ENCODE data around the gene HOXC6.

HOXC6 gene

GRCh38 chr12:54042970-54043853, 15.0 kb downstream of the HOXC6 start:
- peaks cover 24% of the 10 kb centered on the region for H3K4me1 ChIP-seq
- H3K9me3 ChIP-seq: no peaks in the 10 kb centered on the region
- DNase-seq: no peak
- H3K4me3 ChIP-seq (ENCODE audit: low read depth, low read length): no peak overlapping the region
- no peaks in the 10 kb centered on the region for H3K36me3 ChIP-seq
- H3K27me3 ChIP-seq: no peaks in the 10 kb centered on the region
- TF ChIP-seq CTCF (IDR thresholded peaks at IDR 0.05; ENCODE audit: low read depth, low read length): no peak

- H3K9me3 ChIP-seq: no peaks in the 10 kb centered on the region
- H3K4me1 ChIP-seq: peaks cover 24% of the 10 kb centered on the region
- no peak overlapping the region for H3K4me3 ChIP-seq (ENCODE audit: low read depth, low read length)
- no peak for DNase-seq
- TF ChIP-seq CTCF (IDR thresholded peaks at IDR 0.05; ENCODE audit: low read depth, low read length): no peak
- H3K27me3 ChIP-seq: no peaks in the 10 kb centered on the region
- H3K36me3 ChIP-seq: no peaks in the 10 kb centered on the region
Observed at GRCh38 chr12:54044425-54045103, 16.3 kb downstream of the HOXC6 start.

GRCh38 chr12:54045401-54045800, 17.2 kb downstream of the HOXC6 start:
- TF ChIP-seq CTCF (IDR thresholded peaks at IDR 0.05; ENCODE audit: low read depth, low read length): no peak
- Histone ChIP-seq H3K36me3 (no peaks in the 10 kb centered on the region), H3K4me3 (ENCODE audit: low read depth, low read length) (no peak overlapping the region), H3K27me3 (no peaks in the 10 kb centered on the region), H3K9me3 (no peaks in the 10 kb centered on the region), H3K4me1 (peaks cover 22% of the 10 kb centered on the region)
- no peak for DNase-seq

- Histone ChIP-seq H3K4me3 (ENCODE audit: low read depth, low read length) (no peak overlapping the region), H3K27me3 (no peaks in the 10 kb centered on the region)
Observed at GRCh38 chr12:54045868-54046521, 17.8 kb downstream of the HOXC6 start.

GRCh38 chr12:54046809-54047159, 18.5 kb downstream of the HOXC6 start:
- no peaks in the 10 kb centered on the region for H3K9me3 ChIP-seq
- no peak for DNase-seq
- no peaks in the 10 kb centered on the region for H3K36me3 ChIP-seq
- H3K4me1 ChIP-seq: peaks cover 22% of the 10 kb centered on the region
- no peak overlapping the region for H3K4me3 ChIP-seq (ENCODE audit: low read depth, low read length)
- no peak for TF ChIP-seq CTCF (IDR thresholded peaks at IDR 0.05; ENCODE audit: low read depth, low read length)
- H3K27me3 ChIP-seq: no peaks in the 10 kb centered on the region

More at GRCh38 chr12:54045868-54046521, 17.8 kb downstream of the HOXC6 start:
- Histone ChIP-seq H3K9me3 (no peaks in the 10 kb centered on the region), H3K36me3 (no peaks in the 10 kb centered on the region), H3K4me1 (peaks cover 20% of the 10 kb centered on the region)
- no peak for DNase-seq
- no peak for TF ChIP-seq CTCF (IDR thresholded peaks at IDR 0.05; ENCODE audit: low read depth, low read length)
